OCI-LY3 (cell line): ENCODE measurements around the gene HERC2.

ENCODE experiments used
- H2AFZ ChIP-seq: fragments of 200-600, 300-600 bp; shearing (Covaris generic); 2 replicates; pipeline ENCODE4 v1.6.0; 2014; ENCODE audit warnings: antibody characterized with exemption, low read depth, low read length
- H3K27ac ChIP-seq: fragments of 200-600, 300-600 bp; sonication (generic); 2 replicates; pipeline ENCODE4 v1.5.1; 2014; ENCODE audit warnings: mild to moderate bottlenecking, low read length, moderate library complexity, mixed read lengths
- H3K27me3 ChIP-seq: fragments of 200-600, 300-600 bp; sonication (generic); 2 replicates; pipeline ENCODE4 v1.6.1; 2014; ENCODE audit warnings: low read depth, low read length, mixed read lengths
- H3K36me3 ChIP-seq: fragments of 200-600, 300-600 bp; sonication (generic); replicated peaks from 2 replicates; pipeline ENCODE3; 2014; ENCODE audit warnings: low read depth, low read length, mixed read lengths
- H3K4me1 ChIP-seq: fragments of 300-600, 200-600 bp; sonication (generic); 2 replicates; pipeline ENCODE4 v1.6.1; 2014; ENCODE audit warnings: low read length, mixed read lengths
- H3K4me2 ChIP-seq: fragments of 200-600, 300-600 bp; sonication (generic); 2 replicates; pipeline ENCODE4 v1.6.1; 2014; ENCODE audit warnings: low read length, mixed read lengths
- H3K4me3 ChIP-seq: fragments of 300-600, 200-600 bp; sonication (generic); 2 replicates; pipeline ENCODE4 v1.5.1; 2014; ENCODE audit warnings: antibody characterized with exemption, mild to moderate bottlenecking, low read length, moderate library complexity
- H3K79me2 ChIP-seq: fragments of 300-600, 200-600 bp; shearing (Covaris generic); 2 replicates; pipeline ENCODE4 v1.6.1; 2014; ENCODE audit warnings: mild to moderate bottlenecking, low read length, mixed read lengths
- H3K9ac ChIP-seq: fragments of 300-600, 200-600 bp; shearing (Covaris generic); 2 replicates; pipeline ENCODE4 v1.6.0; 2014; ENCODE audit warnings: mild to moderate bottlenecking, low read length, moderate library complexity
- H3K9me3 ChIP-seq: fragments of 200-600, 300-600 bp; shearing (Covaris generic); 2 replicates; pipeline ENCODE4 v1.6.1; 2014; ENCODE audit warnings: low read length, mixed read lengths; ENCODE audit not compliant: insufficient read depth
- H4K20me1 ChIP-seq: fragments of 200-600, 300-600 bp; sonication (generic); 2 replicates; pipeline ENCODE4 v1.6.1; 2016; ENCODE audit warnings: low read length, mixed read lengths; ENCODE audit not compliant: insufficient read depth
- EZH2phosphoT487 ChIP-seq: fragments of 200-600 bp; shearing (Covaris generic); IDR thresholded peaks from 2 replicates; pipeline ENCODE4 v1.6.1; 2018; ENCODE audit warnings: antibody characterized with exemption, mixed run types, low read depth
- TF ChIP-seq, protein P1 (sequence below): fragments of 200-600, 300-600 bp; sonication (generic); IDR thresholded peaks from 2 replicates; pipeline ENCODE4 v1.5.1; 2014; ENCODE audit warnings: antibody characterized with exemption, low read length, low read depth

HERC2 gene

DNA sequence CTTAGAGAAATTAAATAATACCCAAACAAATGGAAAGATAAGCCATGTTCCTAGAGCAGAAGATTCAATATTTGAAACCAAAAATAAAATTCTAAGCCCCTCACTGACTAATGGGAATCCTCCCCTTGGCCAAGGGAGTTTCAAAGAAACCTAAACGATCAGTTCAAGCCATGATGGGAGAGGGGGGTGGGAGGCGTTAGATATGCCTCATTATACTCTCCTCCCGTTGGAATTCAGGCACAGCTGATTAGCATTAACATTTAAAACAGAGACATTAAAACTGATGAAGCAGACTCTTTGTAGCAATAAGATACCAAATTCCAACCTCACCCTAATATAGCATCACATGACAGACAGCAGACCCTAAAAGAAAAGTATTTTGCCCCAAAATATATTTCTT lies 255.7 kb downstream of the HERC2 start:
- Histone ChIP-seq H3K27ac (no peak overlapping the region), H3K9ac (no peak overlapping the region)
- TF ChIP-seq, protein P1, sequence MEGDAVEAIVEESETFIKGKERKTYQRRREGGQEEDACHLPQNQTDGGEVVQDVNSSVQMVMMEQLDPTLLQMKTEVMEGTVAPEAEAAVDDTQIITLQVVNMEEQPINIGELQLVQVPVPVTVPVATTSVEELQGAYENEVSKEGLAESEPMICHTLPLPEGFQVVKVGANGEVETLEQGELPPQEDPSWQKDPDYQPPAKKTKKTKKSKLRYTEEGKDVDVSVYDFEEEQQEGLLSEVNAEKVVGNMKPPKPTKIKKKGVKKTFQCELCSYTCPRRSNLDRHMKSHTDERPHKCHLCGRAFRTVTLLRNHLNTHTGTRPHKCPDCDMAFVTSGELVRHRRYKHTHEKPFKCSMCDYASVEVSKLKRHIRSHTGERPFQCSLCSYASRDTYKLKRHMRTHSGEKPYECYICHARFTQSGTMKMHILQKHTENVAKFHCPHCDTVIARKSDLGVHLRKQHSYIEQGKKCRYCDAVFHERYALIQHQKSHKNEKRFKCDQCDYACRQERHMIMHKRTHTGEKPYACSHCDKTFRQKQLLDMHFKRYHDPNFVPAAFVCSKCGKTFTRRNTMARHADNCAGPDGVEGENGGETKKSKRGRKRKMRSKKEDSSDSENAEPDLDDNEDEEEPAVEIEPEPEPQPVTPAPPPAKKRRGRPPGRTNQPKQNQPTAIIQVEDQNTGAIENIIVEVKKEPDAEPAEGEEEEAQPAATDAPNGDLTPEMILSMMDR = no peak
- no peak for TF ChIP-seq EZH2phosphoT487

More for the DNA sequence above, 255.7 kb downstream of the HERC2 start:
- H3K4me2 ChIP-seq = no peak overlapping the region
- H3K79me2 ChIP-seq = no peaks in the 10 kb centered on the region
- 0 out of 2 replicates have a peak, but pooled peaks cover 3% of the 10 kb centered on the region for H3K27me3 ChIP-seq
- no peaks in the 10 kb centered on the region for H3K4me1 ChIP-seq
- no peaks in the 10 kb centered on the region for H3K9me3 ChIP-seq
- H4K20me1 ChIP-seq = no peaks in the 10 kb centered on the region
- no peaks in the 10 kb centered on the region for H3K36me3 ChIP-seq
- H2AFZ ChIP-seq = no peak overlapping the region
- H3K4me3 ChIP-seq = no peak overlapping the region
